Hippocampal formation (tissue), 2 donors: ENCODE results near the gene CPNE5.

Source experiments
- DNase-seq, 2 donors: peaks; one replicate each; lab custom pipeline; 2025; lab: John Stamatoyannopoulos, UW

The CPNE5 gene

GRCh38 chr6:36743538-36744303, 95.5 kb downstream of the CPNE5 start:
- no peak for DNase-seq

- no peak for DNase-seq
These were observed 96.2 kb downstream of the CPNE5 start for GRCh38 chr6:36743032-36743431.

- no peak for DNase-seq
These were observed 97.1 kb downstream of the CPNE5 start for GRCh38 chr6:36742146-36742545.

GRCh38 chr6:36740818-36741179, 98.4 kb downstream of the CPNE5 start:
- no peak for DNase-seq

- no peak for DNase-seq
These were observed 99.1 kb downstream of the CPNE5 start for GRCh38 chr6:36739947-36740817.

- DNase-seq, result no peak
These were observed 101.1 kb downstream of the CPNE5 start for GRCh38 chr6:36738108-36738507.

GRCh38 chr6:36737043-36737785, 102.0 kb downstream of the CPNE5 start:
- DNase-seq, result no peak

GRCh38 chr6:36735110-36736071, 103.9 kb downstream of the CPNE5 start:
- no peak for DNase-seq

GRCh38 chr6:36734486-36735060, 104.7 kb downstream of the CPNE5 start:
- no peak for DNase-seq

GRCh38 chr6:36733300-36733699, 105.9 kb downstream of the CPNE5 start:
- DNase-seq, result no peak

- no peak for DNase-seq
These were observed 107.5 kb downstream of the CPNE5 start for GRCh38 chr6:36731622-36732310.

GRCh38 chr6:36730424-36731380, 108.5 kb downstream of the CPNE5 start:
- no peak for DNase-seq

GRCh38 chr6:36729161-36729524, 110.1 kb downstream of the CPNE5 start:
- no peak for DNase-seq

GRCh38 chr6:36728289-36729160, 110.7 kb downstream of the CPNE5 start:
- DNase-seq, result no peak

GRCh38 chr6:36727505-36728021, 111.7 kb downstream of the CPNE5 start:
- no peak for DNase-seq

GRCh38 chr6:36725581-36725980, 113.7 kb downstream of the CPNE5 start:
- DNase-seq, result no peak

- DNase-seq, result peak; percentile 12 to 13
These were observed 114.5 kb downstream of the CPNE5 start for GRCh38 chr6:36724514-36725390.
